Nephron progenitor cell (in vitro differentiated cells): ENCODE data around the gene RAET1E.
"Not testable (repeated sequence)": the region's sequence is repeated elsewhere in the genome, so short reads cannot be mapped to it uniquely, and the experiment has no call there.

Source experiments
- DNase-seq: peaks from one replicate; pipeline ENCODE4 v3.0.0; 2021
- H3K27ac Mint-ChIP-seq: 2 replicates; pipeline ENCODE4 v1.8.0; 2021; ENCODE audit warnings: mild to moderate bottlenecking, moderate library complexity, mixed read lengths
- H3K27me3 Mint-ChIP-seq: 2 replicates; pipeline ENCODE4 v1.8.0; 2021; ENCODE audit warnings: mild to moderate bottlenecking, low read depth, mixed read lengths; ENCODE audit not compliant: poor library complexity
- H3K36me3 Mint-ChIP-seq: 2 replicates; pipeline ENCODE4 v1.8.0; 2021; ENCODE audit warnings: low read depth, mixed read lengths
- H3K4me1 Mint-ChIP-seq: 2 replicates; pipeline ENCODE4 v1.8.0; 2021; ENCODE audit warnings: mixed read lengths
- H3K4me3 Mint-ChIP-seq: 2 replicates; pipeline ENCODE4 v1.8.0; 2021; ENCODE audit warnings: mild to moderate bottlenecking, moderate library complexity, mixed read lengths
- H3K9me3 Mint-ChIP-seq: 2 replicates; pipeline ENCODE4 v1.8.0; 2021; ENCODE audit warnings: mild to moderate bottlenecking, moderate library complexity, mixed read lengths
- CTCF ChIP-seq: fragments of 200-600 bp; sonication (generic); IDR thresholded peaks from 2 replicates; pipeline ENCODE4 v1.5.0; 2021; ENCODE audit warnings: antibody characterized with exemption

Gene RAET1E

GRCh38 chr6:149910721-149911151 lies 12.8 kb upstream of the RAET1E start:
- Mint-ChIP-seq H3K9me3 (peaks cover 34% of the 10 kb centered on the region), H3K36me3 (peaks cover 4% of the 10 kb centered on the region), H3K4me1 (no peaks in the 10 kb centered on the region), H3K27ac (no peak overlapping the region), H3K27me3 (peaks cover 55% of the 10 kb centered on the region), H3K4me3 (no peak overlapping the region)
- no peak for TF ChIP-seq CTCF
- DNase-seq: no peak

- Mint-ChIP-seq H3K4me3 (no peak overlapping the region), H3K4me1 (no peaks in the 10 kb centered on the region), H3K9me3 (peaks cover 34% of the 10 kb centered on the region), H3K36me3 (peaks cover 4% of the 10 kb centered on the region), H3K27ac (no peak overlapping the region), H3K27me3 (peaks cover 51% of the 10 kb centered on the region)
- DNase-seq: no peak
- TF ChIP-seq CTCF: no peak
Measured at GRCh38 chr6:149909701-149910470, 12.0 kb upstream of the RAET1E start.

- not testable (repeated sequence) for H3K4me1 Mint-ChIP-seq, H3K36me3 Mint-ChIP-seq, DNase-seq, H3K4me3 Mint-ChIP-seq, H3K27ac Mint-ChIP-seq
- H3K9me3 Mint-ChIP-seq: peaks cover 34% of the 10 kb centered on the region
- H3K27me3 Mint-ChIP-seq: peaks cover 40% of the 10 kb centered on the region
Measured at GRCh38 chr6:149908480-149908879, 10.6 kb upstream of the RAET1E start.

- no peak overlapping the region for H3K27ac Mint-ChIP-seq
- peaks cover 34% of the 10 kb centered on the region for H3K9me3 Mint-ChIP-seq
- H3K27me3 Mint-ChIP-seq: peaks cover 31% of the 10 kb centered on the region
- no peaks in the 10 kb centered on the region for H3K4me1 Mint-ChIP-seq
- no peak for DNase-seq
- no peak for TF ChIP-seq CTCF
- H3K4me3 Mint-ChIP-seq: no peak overlapping the region
- peaks cover 4% of the 10 kb centered on the region for H3K36me3 Mint-ChIP-seq
Measured at GRCh38 chr6:149907317-149907716, 9.4 kb upstream of the RAET1E start.

GRCh38 chr6:149906405-149906804 lies 8.5 kb upstream of the RAET1E start:
- no peak for TF ChIP-seq CTCF
- no peaks in the 10 kb centered on the region for H3K4me1 Mint-ChIP-seq
- peaks cover 34% of the 10 kb centered on the region for H3K9me3 Mint-ChIP-seq
- no peak overlapping the region for H3K27ac Mint-ChIP-seq
- peaks cover 4% of the 10 kb centered on the region for H3K36me3 Mint-ChIP-seq
- H3K4me3 Mint-ChIP-seq: no peak overlapping the region
- DNase-seq: no peak
- H3K27me3 Mint-ChIP-seq: peaks cover 27% of the 10 kb centered on the region

- H3K4me1 Mint-ChIP-seq: no peaks in the 10 kb centered on the region
- H3K36me3 Mint-ChIP-seq: peaks cover 4% of the 10 kb centered on the region
- peaks cover 27% of the 10 kb centered on the region for H3K27me3 Mint-ChIP-seq
- H3K9me3 Mint-ChIP-seq: peaks cover 29% of the 10 kb centered on the region
- no peak overlapping the region for H3K27ac Mint-ChIP-seq
- TF ChIP-seq CTCF: no peak
- H3K4me3 Mint-ChIP-seq: no peak overlapping the region
- no peak for DNase-seq
Measured at GRCh38 chr6:149905911-149906371, 8.0 kb upstream of the RAET1E start.
